Activated naive CD8-positive, alpha-beta T cell treated with anti-CD3 and anti-CD28 coated beads, Interleukin-2, amount 50 U/mL, for 24 hours (primary cell): Measurements from ENCODE around the gene U2AF1L4.

Experiments
- ATAC-seq: fragments of 150-1000 bp; cut with Tn5 transposase; one replicate; pipeline ENCODE4 v1.10.0; 2021
- DNase-seq: peaks from one replicate; pipeline ENCODE4 v3.0.0; 2021
- H3K27ac Mint-ChIP-seq: one replicate; pipeline ENCODE4 v1.8.0; 2021; ENCODE audit warnings: mild to moderate bottlenecking, mixed read lengths
- H3K27me3 Mint-ChIP-seq: one replicate; pipeline ENCODE4 v1.8.0; 2021; ENCODE audit warnings: mixed read lengths
- H3K36me3 Mint-ChIP-seq: one replicate; pipeline ENCODE4 v1.8.0; 2021; ENCODE audit warnings: low read depth, mixed read lengths
- H3K4me1 Mint-ChIP-seq: one replicate; pipeline ENCODE4 v1.8.0; 2021; ENCODE audit warnings: mixed read lengths
- H3K4me3 Mint-ChIP-seq: one replicate; pipeline ENCODE4 v1.8.0; 2021; ENCODE audit warnings: mild to moderate bottlenecking, moderate library complexity, mixed read lengths
- H3K9me3 Mint-ChIP-seq: one replicate; pipeline ENCODE4 v1.8.0; 2021; ENCODE audit warnings: mixed read lengths

The U2AF1L4 gene

GRCh38 chr19:35722897-35723296, 22.3 kb downstream of the U2AF1L4 start:
- H3K27me3 Mint-ChIP-seq: no peaks in the 10 kb centered on the region
- peaks cover 21% of the 10 kb centered on the region for H3K4me1 Mint-ChIP-seq
- H3K9me3 Mint-ChIP-seq: no peaks in the 10 kb centered on the region
- peaks cover 49% of the 10 kb centered on the region for H3K36me3 Mint-ChIP-seq
- no peak overlapping the region for H3K4me3 Mint-ChIP-seq
- DNase-seq (no peak), ATAC-seq (no peak)
- H3K27ac Mint-ChIP-seq: no peak overlapping the region

GRCh38 chr19:35722461-35722860, 22.8 kb downstream of the U2AF1L4 start:
- ATAC-seq (no peak), DNase-seq (no peak)
- Mint-ChIP-seq H3K36me3 (peaks cover 48% of the 10 kb centered on the region), H3K27ac (peak overlapping the region; percentile 54), H3K4me1 (peaks cover 21% of the 10 kb centered on the region), H3K4me3 (no peak overlapping the region), H3K9me3 (no peaks in the 10 kb centered on the region), H3K27me3 (no peaks in the 10 kb centered on the region)

- Mint-ChIP-seq H3K27ac (no peak overlapping the region), H3K27me3 (no peaks in the 10 kb centered on the region), H3K36me3 (peaks cover 51% of the 10 kb centered on the region), H3K4me3 (peak overlapping the region; percentile 14), H3K4me1 (peaks cover 24% of the 10 kb centered on the region), H3K9me3 (no peaks in the 10 kb centered on the region)
- ATAC-seq (no peak), DNase-seq (no peak)
Observed at GRCh38 chr19:35721374-35721773, 23.8 kb downstream of the U2AF1L4 start.

- Mint-ChIP-seq H3K9me3 (no peaks in the 10 kb centered on the region), H3K36me3 (peaks cover 55% of the 10 kb centered on the region)
Observed at GRCh38 chr19:35720648-35721047, 24.6 kb downstream of the U2AF1L4 start.

GRCh38 chr19:35720163-35720524, 25.1 kb downstream of the U2AF1L4 start:
- Mint-ChIP-seq H3K27me3 (no peaks in the 10 kb centered on the region), H3K4me3 (peak overlapping the region; percentile 37), H3K9me3 (no peaks in the 10 kb centered on the region), H3K4me1 (peaks cover 28% of the 10 kb centered on the region), H3K36me3 (peaks cover 55% of the 10 kb centered on the region), H3K27ac (peak overlapping the region; percentile 70)
- DNase-seq (no peak), ATAC-seq (no peak)

More at GRCh38 chr19:35720648-35721047, 24.6 kb downstream of the U2AF1L4 start:
- H3K27me3 Mint-ChIP-seq: no peaks in the 10 kb centered on the region
- ATAC-seq (no peak), DNase-seq (no peak)
- no peak overlapping the region for H3K4me3 Mint-ChIP-seq
- peaks cover 28% of the 10 kb centered on the region for H3K4me1 Mint-ChIP-seq
- peak overlapping the region; percentile 60 for H3K27ac Mint-ChIP-seq

- no peak for DNase-seq
- H3K27ac Mint-ChIP-seq: peak overlapping the region; percentile 92
- peak overlapping the region; percentile 87 for H3K4me3 Mint-ChIP-seq
- H3K4me1 Mint-ChIP-seq: peaks cover 28% of the 10 kb centered on the region
- ATAC-seq: no peak
- H3K27me3 Mint-ChIP-seq: no peaks in the 10 kb centered on the region
- H3K36me3 Mint-ChIP-seq: peaks cover 58% of the 10 kb centered on the region
- H3K9me3 Mint-ChIP-seq: no peaks in the 10 kb centered on the region
Observed at GRCh38 chr19:35719402-35720162, 25.6 kb downstream of the U2AF1L4 start.

GRCh38 chr19:35718345-35719041, 26.7 kb downstream of the U2AF1L4 start:
- Mint-ChIP-seq H3K9me3 (no peaks in the 10 kb centered on the region), H3K36me3 (peaks cover 64% of the 10 kb centered on the region), H3K27ac (peak overlapping the region; percentile 92), H3K4me1 (peaks cover 28% of the 10 kb centered on the region), H3K4me3 (peak overlapping the region; percentile 87), H3K27me3 (no peaks in the 10 kb centered on the region)
- DNase-seq: peak; percentile 73
- peak; percentile 3 for ATAC-seq

- Mint-ChIP-seq H3K9me3 (no peaks in the 10 kb centered on the region), H3K27ac (peak within 1 kb of the TSS; percentile 100), H3K27me3 (no peaks in the 10 kb centered on the region), H3K4me1 (peaks cover 30% of the 10 kb centered on the region), H3K36me3 (peaks cover 62% of the 10 kb centered on the region), H3K4me3 (peak within 1 kb of the TSS; percentile 98)
- peak; percentile 47 for ATAC-seq
- peak; percentile 94 for DNase-seq
Observed at GRCh38 chr19:35717665-35718344, 27.4 kb downstream of the U2AF1L4 start, which contains the start of gene KMT2B. Gene KMT2B, plus strand, starts transcription at chr19:35718003. Its CDS starts 16 bp downstream, at chr19:35718019.

- ATAC-seq: peak; percentile 61
- Mint-ChIP-seq H3K4me3 (peak overlapping the region; percentile 98), H3K36me3 (peaks cover 56% of the 10 kb centered on the region), H3K4me1 (peaks cover 36% of the 10 kb centered on the region), H3K27me3 (no peaks in the 10 kb centered on the region), H3K9me3 (no peaks in the 10 kb centered on the region), H3K27ac (peak overlapping the region; percentile 100)
- peak; percentile 88 for DNase-seq
Observed at GRCh38 chr19:35716801-35717664, 28.2 kb downstream of the U2AF1L4 start.

GRCh38 chr19:35715981-35716800, 29.0 kb downstream of the U2AF1L4 start:
- DNase-seq (peak; percentile 42), ATAC-seq (no peak)
- Mint-ChIP-seq H3K4me3 (peak overlapping the region; percentile 98), H3K27ac (peak overlapping the region; percentile 100), H3K4me1 (peaks cover 42% of the 10 kb centered on the region), H3K9me3 (peaks cover 4% of the 10 kb centered on the region), H3K27me3 (no peaks in the 10 kb centered on the region), H3K36me3 (peaks cover 55% of the 10 kb centered on the region)

- peaks cover 55% of the 10 kb centered on the region for H3K36me3 Mint-ChIP-seq
- H3K4me3 Mint-ChIP-seq: peak overlapping the region; percentile 98
- no peaks in the 10 kb centered on the region for H3K27me3 Mint-ChIP-seq
- H3K9me3 Mint-ChIP-seq: peaks cover 4% of the 10 kb centered on the region
- H3K4me1 Mint-ChIP-seq: peaks cover 50% of the 10 kb centered on the region
- peak; percentile 22 for DNase-seq
- peak overlapping the region; percentile 100 for H3K27ac Mint-ChIP-seq
- ATAC-seq: no peak
Observed at GRCh38 chr19:35715355-35715809, 29.8 kb downstream of the U2AF1L4 start.

- peak overlapping the region; percentile 98 for H3K4me3 Mint-ChIP-seq
- H3K27ac Mint-ChIP-seq: peak overlapping the region; percentile 100
- peaks cover 52% of the 10 kb centered on the region for H3K36me3 Mint-ChIP-seq
- no peaks in the 10 kb centered on the region for H3K27me3 Mint-ChIP-seq
- peaks cover 50% of the 10 kb centered on the region for H3K4me1 Mint-ChIP-seq
- ATAC-seq (no peak), DNase-seq (peak; percentile 47)
- peaks cover 4% of the 10 kb centered on the region for H3K9me3 Mint-ChIP-seq
Observed at GRCh38 chr19:35714601-35715354, 30.4 kb downstream of the U2AF1L4 start.
